SK-N-SH treated with all-trans-retinoic acid at 6 μM for 48 hours (cell line): ENCODE measurements around the gene ENTR1.

Experiments
- ATAC-seq: fragments of 200-7000 bp; cut with Tn5 transposase; 3 replicates; pipeline ENCODE4 v1.9.1; 2020; ENCODE audit warnings: mild to moderate bottlenecking, moderate library complexity
- ARNTL ChIP-seq: fragments of 450-650 bp; formaldehyde crosslinking; IDR thresholded peaks from 2 replicates; pipeline ENCODE4 v1.5.0; 2020; ENCODE audit warnings: low read depth, mild to moderate bottlenecking, moderate library complexity, borderline replicate concordance
- BACH2 ChIP-seq: fragments of 250-450 bp; sonication (Bioruptor Pico); IDR thresholded peaks from 2 replicates; pipeline ENCODE4 v1.9.0; 2021; ENCODE audit warnings: mild to moderate bottlenecking, borderline replicate concordance
- CREB5 ChIP-seq: fragments of 250-450 bp; sonication (Bioruptor Pico); IDR thresholded peaks from 2 replicates; pipeline ENCODE4 v1.5.1; 2020; ENCODE audit warnings: low read depth, mild to moderate bottlenecking, moderate library complexity
- CSDC2 ChIP-seq: fragments of 250-450 bp; sonication (Bioruptor Pico); IDR thresholded peaks from 2 replicates; pipeline ENCODE4 v1.5.0; 2020; ENCODE audit warnings: mild to moderate bottlenecking, moderate library complexity
- CSRNP3 ChIP-seq: fragments of 250-450 bp; sonication (Bioruptor Pico); IDR thresholded peaks from 2 replicates; pipeline ENCODE4 v1.5.1; 2021; ENCODE audit warnings: mild to moderate bottlenecking, moderate library complexity
- ESRRG ChIP-seq: fragments of 250-450 bp; sonication (Bioruptor Pico); IDR thresholded peaks from 2 replicates; pipeline ENCODE4 v1.6.1; 2021; ENCODE audit warnings: mild to moderate bottlenecking
- GLIS3 ChIP-seq: fragments of 250-450 bp; sonication (Bioruptor Pico); IDR thresholded peaks from 2 replicates; pipeline ENCODE4 v1.5.0; 2020; ENCODE audit warnings: mild to moderate bottlenecking, moderate library complexity
- ISL1 ChIP-seq: fragments of 250-450 bp; sonication (Bioruptor Pico); IDR thresholded peaks from 2 replicates; pipeline ENCODE4 v2.1.2; 2022; ENCODE audit warnings: mild to moderate bottlenecking, moderate library complexity
- PATZ1 ChIP-seq: fragments of 250-450 bp; sonication (Bioruptor Pico); IDR thresholded peaks from 2 replicates; pipeline ENCODE4 v1.8.0; 2020; ENCODE audit warnings: mild to moderate bottlenecking, moderate library complexity, borderline replicate concordance
- POU6F1 ChIP-seq: fragments of 250-450 bp; sonication (Bioruptor Pico); IDR thresholded peaks from 2 replicates; pipeline ENCODE4 v1.8.0; 2021; ENCODE audit warnings: low read depth, mild to moderate bottlenecking, moderate library complexity, borderline replicate concordance
- PPARA ChIP-seq: fragments of 250-450 bp; sonication (Bioruptor Pico); IDR thresholded peaks from 2 replicates; pipeline ENCODE4 v1.5.0; 2020; ENCODE audit warnings: mild to moderate bottlenecking, borderline replicate concordance
- RARB ChIP-seq: fragments of 250-450 bp; sonication (Bioruptor Pico); IDR thresholded peaks from 2 replicates; pipeline ENCODE4 v1.8.0; 2021; ENCODE audit warnings: mild to moderate bottlenecking, moderate library complexity
- SNAI2 ChIP-seq: fragments of 250-450 bp; sonication (Bioruptor Pico); IDR thresholded peaks from 2 replicates; pipeline ENCODE4 v1.5.0; 2020; ENCODE audit warnings: mild to moderate bottlenecking, moderate library complexity
- TCF4 ChIP-seq: fragments of 250-450 bp; sonication (Bioruptor Pico); IDR thresholded peaks from 2 replicates; pipeline ENCODE4 v1.8.0; 2021; ENCODE audit warnings: mild to moderate bottlenecking, moderate library complexity, borderline replicate concordance
- TOX ChIP-seq: fragments of 250-450 bp; sonication (Bioruptor Pico); IDR thresholded peaks from 2 replicates; pipeline ENCODE4 v1.8.0; 2021; ENCODE audit warnings: mild to moderate bottlenecking, moderate library complexity, borderline replicate concordance
- TSHZ2 ChIP-seq: fragments of 250-450 bp; sonication (Bioruptor Pico); IDR thresholded peaks from 2 replicates; pipeline ENCODE4 v1.5.0; 2020; ENCODE audit warnings: mild to moderate bottlenecking, moderate library complexity
- ZC3H10 ChIP-seq: fragments of 250-450 bp; sonication (Bioruptor Pico); IDR thresholded peaks from 2 replicates; pipeline ENCODE4 v1.5.1; 2021; ENCODE audit warnings: mild to moderate bottlenecking, moderate library complexity
- ZFP3 ChIP-seq: fragments of 250-450 bp; sonication (Bioruptor Pico); IDR thresholded peaks from 2 replicates; pipeline ENCODE4 v1.5.0; 2020; ENCODE audit warnings: mild to moderate bottlenecking, moderate library complexity
- ZFP30 ChIP-seq: fragments of 450-650 bp; formaldehyde crosslinking; IDR thresholded peaks from 2 replicates; pipeline ENCODE4 v1.5.0; 2022; ENCODE audit warnings: mild to moderate bottlenecking, moderate library complexity
- ZNF565 ChIP-seq: fragments of 450-650 bp; formaldehyde crosslinking; conservative IDR thresholded peaks from 2 replicates; pipeline ENCODE4 v1.5.0; 2020; ENCODE audit warnings: low read depth, mild to moderate bottlenecking, moderate library complexity
- ZNF70 ChIP-seq: fragments of 450-650 bp; formaldehyde crosslinking; IDR thresholded peaks from 2 replicates; pipeline ENCODE4 v1.5.0; 2020; ENCODE audit warnings: mild to moderate bottlenecking, moderate library complexity
- ZNF8 ChIP-seq: fragments of 450-650 bp; formaldehyde crosslinking; IDR thresholded peaks from 2 replicates; pipeline ENCODE4 v1.5.0; 2020; ENCODE audit warnings: mild to moderate bottlenecking, moderate library complexity

ENTR1 gene

GRCh38 chr9:136433849-136434579 is 23.6 kb upstream of the ENTR1 start:
- TF ChIP-seq GLIS3 (CRISPR knock-in tag) = no peak
- TF ChIP-seq ZNF70 (CRISPR knock-in tag) = no peak
- no peak for TF ChIP-seq ESRRG (CRISPR knock-in tag)
- no peak for TF ChIP-seq PPARA (CRISPR knock-in tag)
- no peak for TF ChIP-seq ISL1 (CRISPR knock-in tag)
- TF ChIP-seq ARNTL (CRISPR knock-in tag) = no peak
- ATAC-seq = no peak

GRCh38 chr9:136433043-136433715 is 22.8 kb upstream of the ENTR1 start:
- TF ChIP-seq PATZ1 (CRISPR knock-in tag) (no peak), CSDC2 (CRISPR knock-in tag) (no peak), ZFP30 (no peak), CREB5 (CRISPR knock-in tag) (no peak), SNAI2 (CRISPR knock-in tag) (no peak), CSRNP3 (CRISPR knock-in tag) (no peak), ARNTL (CRISPR knock-in tag) (no peak), BACH2 (CRISPR knock-in tag) (no peak), RARB (CRISPR knock-in tag) (no peak), ZFP3 (CRISPR knock-in tag) (no peak), ZC3H10 (CRISPR knock-in tag) (no peak), TCF4 (CRISPR knock-in tag) (no peak), TSHZ2 (no peak), ESRRG (CRISPR knock-in tag) (no peak), POU6F1 (no peak), ZNF8 (CRISPR knock-in tag) (no peak)
- TF ChIP-seq, all 23 proteins: peak for 0
- no peak for ATAC-seq

GRCh38 chr9:136432591-136432990 is 22.2 kb upstream of the ENTR1 start:
- ATAC-seq = no peak
- TF ChIP-seq SNAI2 (CRISPR knock-in tag) (no peak), ZNF565 (no peak), PATZ1 (CRISPR knock-in tag) (no peak), TOX (CRISPR knock-in tag) (no peak), RARB (CRISPR knock-in tag) (no peak), ESRRG (CRISPR knock-in tag) (no peak), TCF4 (CRISPR knock-in tag) (no peak), POU6F1 (no peak)
